PC-3 (cell line): ENCODE data around the gene AKAP13. TPM values are rescaled to one million over a fixed set of nuclear protein-coding genes. Genes with fewer than 3 reads are reported as not detected.
A peak's percentile ranks its signal among the peaks of the same experiment; 100 is the strongest.

ENCODE experiments used
- ATAC-seq: fragments of 200-7000 bp; cut with Tn5 transposase; 2 replicates; pipeline ENCODE4 v1.9.1; 2020; ENCODE audit warnings: mild to moderate bottlenecking, moderate library complexity
- BruUV-seq: library from RNA; stranded (reverse); fragments of 400-500 nt; replicated peaks from 2 replicates; lab custom pipeline; 2021; lab: Mats Ljungman, UMichigan
- CTCF ChIA-PET: fragments of 300-600 bp; sonication (Branson Sonifier 250); formaldehyde crosslinking; loops from one replicate; lab custom pipeline; 2022; ENCODE audit warnings: antibody characterized with exemption; lab: Charles Lee
- POLR2A ChIA-PET: fragments of 300-600 bp; sonication (Branson Sonifier 250); formaldehyde crosslinking; loops from one replicate; lab custom pipeline; 2022; ENCODE audit warnings: antibody characterized with exemption; ENCODE audit not compliant: unreplicated experiment; lab: Charles Lee
- DNase-seq: peaks from one replicate; pipeline ENCODE4 v3.0.0-alpha.2; 2015
- H2AFZ ChIP-seq: fragments of 300-600 bp; sonication (generic); 2 replicates; pipeline ENCODE4 v1.6.0; 2016; ENCODE audit warnings: antibody characterized with exemption, low read length
- H3F3A ChIP-seq: fragments of 300-600 bp; sonication (generic); one replicate; pipeline ENCODE4 v1.6.0; 2017; ENCODE audit warnings: antibody characterized with exemption, low read length, control low read depth, mild to moderate bottlenecking; ENCODE audit not compliant: unreplicated experiment
- H3K27ac ChIP-seq: fragments of 300-600 bp; sonication (generic); 2 replicates; pipeline ENCODE4 v1.5.1; 2016; ENCODE audit warnings: mild to moderate bottlenecking, low read length
- H3K27me3 ChIP-seq: fragments of 300-600 bp; sonication (generic); 2 replicates; pipeline ENCODE4 v1.6.1; 2016; ENCODE audit warnings: low read length, mixed read lengths
- H3K36me3 ChIP-seq: fragments of 300-600 bp; sonication (generic); 2 replicates; pipeline ENCODE4 v1.6.1; 2016; ENCODE audit warnings: low read depth, mixed run types, low read length, mixed read lengths
- H3K4me1 ChIP-seq: fragments of 300-600 bp; sonication (generic); 2 replicates; pipeline ENCODE4 v1.5.1; 2016; ENCODE audit warnings: low read length; ENCODE audit not compliant: insufficient read depth
- H3K4me2 ChIP-seq: fragments of 300-600 bp; sonication (generic); 2 replicates; pipeline ENCODE4 v1.6.0; 2016; ENCODE audit warnings: low read length
- H3K4me3 ChIP-seq: fragments of 300-600 bp; sonication (generic); 2 replicates; pipeline ENCODE4 v1.5.1; 2016; ENCODE audit warnings: mild to moderate bottlenecking, low read length, mixed read lengths
- H3K79me2 ChIP-seq: fragments of 300-600 bp; sonication (generic); 2 replicates; pipeline ENCODE4 v1.6.1; 2017; ENCODE audit warnings: low read length, mixed read lengths
- H3K9ac ChIP-seq: fragments of 300-600 bp; sonication (generic); 2 replicates; pipeline ENCODE4 v1.6.0; 2016; ENCODE audit warnings: mild to moderate bottlenecking, low read length
- H3K9me2 ChIP-seq: fragments of 300-600 bp; sonication (generic); replicated peaks from 2 replicates; pipeline ENCODE4 v1.6.1; 2016; ENCODE audit warnings: mixed run types, low read length, mixed read lengths
- H3K9me3 ChIP-seq: fragments of 300-600 bp; sonication (generic); 2 replicates; pipeline ENCODE4 v1.6.1; 2016; ENCODE audit warnings: low read length, mixed read lengths
- H4K20me1 ChIP-seq: fragments of 300-600 bp; sonication (generic); 2 replicates; pipeline ENCODE4 v1.6.1; 2016; ENCODE audit warnings: low read length, mixed read lengths
- CTCF ChIP-seq: fragments of 300-600 bp; sonication (generic); conservative IDR thresholded peaks from 2 replicates; pipeline ENCODE4 v1.5.1; 2017; ENCODE audit warnings: antibody characterized with exemption, low read depth, mild to moderate bottlenecking, low read length
- EZH2 ChIP-seq: fragments of 300-600 bp; sonication (generic); IDR thresholded peaks from one replicate; pipeline ENCODE4 v1.6.1; 2017; ENCODE audit warnings: antibody characterized with exemption, mild to moderate bottlenecking, low read length; ENCODE audit not compliant: unreplicated experiment
- EZH2phosphoT487 ChIP-seq: fragments of 300-600 bp; sonication (generic); IDR thresholded peaks from 2 replicates; pipeline ENCODE4 v1.6.1; 2018; ENCODE audit warnings: mild to moderate bottlenecking, antibody characterized with exemption, low read length, borderline replicate concordance
- intact Hi-C: fragments of 100-400 bp; cut with micrococcal nuclease; formaldehyde crosslinking; loops from 2 replicates; pipeline ENCODE4 v1.9.0; 2023
- total RNA-seq: library from RNA; depleted of rRNA; stranded (reverse); fragments of >200 nt; gene quantifications from 2 replicates; pipeline ENCODE4 v1.2.3, GENCODE V29; 2014

AKAP13 gene
- total RNA-seq, 1 experiment from 2014 or later, result 36.8 TPM

DNA sequence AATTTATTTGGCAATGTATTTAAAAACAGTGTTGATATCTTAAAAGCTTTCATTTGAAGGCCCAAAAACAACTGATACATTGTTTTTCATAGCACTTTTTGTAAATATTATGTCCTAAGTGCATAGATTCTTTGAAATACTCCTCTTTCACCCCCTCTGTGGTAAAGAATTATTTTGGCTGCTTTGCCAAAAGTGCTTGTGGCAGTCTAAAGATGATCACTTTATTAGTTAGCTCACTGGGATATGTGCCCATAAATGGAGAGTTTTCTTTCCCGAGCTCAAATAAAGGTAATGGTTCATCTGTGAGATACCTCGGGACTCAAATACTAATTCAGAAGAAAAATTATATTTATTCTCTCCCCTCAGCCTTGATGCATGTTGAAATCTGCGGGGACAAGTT, 16.7 kb downstream of the AKAP13 start:
- no peak overlapping the region for H3K9ac ChIP-seq
- peak; percentile 47 for ATAC-seq
- H3F3A ChIP-seq, result no peaks in the 10 kb centered on the region
- H3K4me3 ChIP-seq, result no peak overlapping the region
- no peaks in the 10 kb centered on the region for H3K9me2 ChIP-seq
- peak overlapping the region; percentile 21 for H3K4me2 ChIP-seq
- H3K4me1 ChIP-seq, result peaks cover 64% of the 10 kb centered on the region
- no peak overlapping the region for H2AFZ ChIP-seq
- no peak overlapping the region for H3K27ac ChIP-seq
- peaks cover 56% of the 10 kb centered on the region for H4K20me1 ChIP-seq
- H3K36me3 ChIP-seq, result no peaks in the 10 kb centered on the region
- no peaks in the 10 kb centered on the region for H3K9me3 ChIP-seq
- BruUV-seq, result no TSS peak
- peaks cover 95% of the 10 kb centered on the region for H3K79me2 ChIP-seq
- DNase-seq, result peak; percentile 49
- no peak for TF ChIP-seq EZH2
- TF ChIP-seq CTCF, result no peak
- no peak for TF ChIP-seq EZH2phosphoT487
- intact Hi-C loops, result no loop called here
- ChIA-PET POLR2A (interaction anchor here (0.6 kb wide), 1 partner anchor 8 kb away, joined by 4 read pairs; no protein-coding TSS in a partner anchor), CTCF (interaction anchor here (0.6 kb wide), 1 partner anchor 11 kb away, joined by 3 read pairs; no protein-coding TSS in a partner anchor)
- H3K27me3 ChIP-seq, result no peaks in the 10 kb centered on the region

- ATAC-seq, result no peak
- CTCF ChIA-PET, result interaction anchor here (0.5 kb wide), 1 partner anchor 40 kb away, joined by 4 read pairs; no protein-coding TSS in a partner anchor
- Histone ChIP-seq H4K20me1 (peaks cover 53% of the 10 kb centered on the region), H3K27ac (no peak overlapping the region), H3K79me2 (peaks cover 95% of the 10 kb centered on the region), H3K4me3 (no peak overlapping the region), H3K9me2 (no peaks in the 10 kb centered on the region), H2AFZ (no peak overlapping the region), H3K4me1 (peaks cover 65% of the 10 kb centered on the region), H3K4me2 (no peak overlapping the region), H3K36me3 (no peaks in the 10 kb centered on the region), H3K9ac (no peak overlapping the region), H3K9me3 (no peaks in the 10 kb centered on the region), H3F3A (no peaks in the 10 kb centered on the region), H3K27me3 (no peaks in the 10 kb centered on the region)
- no peak for TF ChIP-seq CTCF
- no peak for TF ChIP-seq EZH2
- no peak for TF ChIP-seq EZH2phosphoT487
- no peak for DNase-seq
- BruUV-seq, result no TSS peak
- POLR2A ChIA-PET, result no interaction called here
- intact Hi-C loops, result no loop called here
These were observed 17.5 kb downstream of the AKAP13 start for GRCh38 chr15:85397926-85398325.

- no peaks in the 10 kb centered on the region for H3F3A ChIP-seq
- no peaks in the 10 kb centered on the region for H3K36me3 ChIP-seq
- no peak overlapping the region for H3K9ac ChIP-seq
- DNase-seq (no peak), ATAC-seq (no peak)
- no peak overlapping the region for H3K4me3 ChIP-seq
- ChIA-PET POLR2A (no interaction called here), CTCF (interaction anchor here (0.6 kb wide), 1 partner anchor 115 kb away, joined by 3 read pairs; no protein-coding TSS in a partner anchor)
- no peak overlapping the region for H3K4me2 ChIP-seq
- no peaks in the 10 kb centered on the region for H3K27me3 ChIP-seq
- no TSS peak for BruUV-seq
- no peak overlapping the region for H2AFZ ChIP-seq
- H4K20me1 ChIP-seq, result peaks cover 51% of the 10 kb centered on the region
- H3K9me2 ChIP-seq, result no peaks in the 10 kb centered on the region
- no peak for TF ChIP-seq EZH2
- no peak for TF ChIP-seq EZH2phosphoT487
- TF ChIP-seq CTCF, result no peak
- intact Hi-C loops, result no loop called here
- H3K4me1 ChIP-seq, result peaks cover 61% of the 10 kb centered on the region
- H3K9me3 ChIP-seq, result no peaks in the 10 kb centered on the region
- H3K79me2 ChIP-seq, result peaks cover 95% of the 10 kb centered on the region
- no peak overlapping the region for H3K27ac ChIP-seq
These were observed 18.4 kb downstream of the AKAP13 start for GRCh38 chr15:85398822-85399221.
